IPS-20b (cell line): Measurements from ENCODE around the gene GUCA2B.

ENCODE experiments used
- H3K27ac ChIP-seq: one replicate; pipeline ENCODE4 v1.5.1; 2013; ENCODE audit warnings: low read length
- H3K27me3 ChIP-seq: 2 replicates; pipeline ENCODE4 v1.6.1; 2013; ENCODE audit warnings: mild to moderate bottlenecking, low read length, inconsistent platforms; ENCODE audit not compliant: insufficient read depth
- H3K36me3 ChIP-seq: 2 replicates; pipeline ENCODE4 v1.6.1; 2013; ENCODE audit warnings: low read depth, mild to moderate bottlenecking, inconsistent platforms, low read length, moderate library complexity; ENCODE audit not compliant: insufficient read depth
- H3K4me1 ChIP-seq: 2 replicates; pipeline ENCODE4 v1.6.1; 2013; ENCODE audit warnings: mild to moderate bottlenecking, control low read depth, inconsistent platforms, low read length, moderate library complexity; ENCODE audit not compliant: insufficient read depth
- H3K4me3 ChIP-seq: 2 replicates; pipeline ENCODE4 v1.5.1; 2013; ENCODE audit warnings: mild to moderate bottlenecking, low read length, inconsistent platforms
- H3K9ac ChIP-seq: 2 replicates; pipeline ENCODE4 v1.6.1; 2013; ENCODE audit warnings: low read depth, mild to moderate bottlenecking, inconsistent platforms, low read length, moderate library complexity
- H3K9me3 ChIP-seq: 2 replicates; pipeline ENCODE4 v1.6.1; 2013; ENCODE audit warnings: mild to moderate bottlenecking, low read depth, low read length, inconsistent platforms; ENCODE audit not compliant: insufficient read depth

The GUCA2B gene

DNA sequence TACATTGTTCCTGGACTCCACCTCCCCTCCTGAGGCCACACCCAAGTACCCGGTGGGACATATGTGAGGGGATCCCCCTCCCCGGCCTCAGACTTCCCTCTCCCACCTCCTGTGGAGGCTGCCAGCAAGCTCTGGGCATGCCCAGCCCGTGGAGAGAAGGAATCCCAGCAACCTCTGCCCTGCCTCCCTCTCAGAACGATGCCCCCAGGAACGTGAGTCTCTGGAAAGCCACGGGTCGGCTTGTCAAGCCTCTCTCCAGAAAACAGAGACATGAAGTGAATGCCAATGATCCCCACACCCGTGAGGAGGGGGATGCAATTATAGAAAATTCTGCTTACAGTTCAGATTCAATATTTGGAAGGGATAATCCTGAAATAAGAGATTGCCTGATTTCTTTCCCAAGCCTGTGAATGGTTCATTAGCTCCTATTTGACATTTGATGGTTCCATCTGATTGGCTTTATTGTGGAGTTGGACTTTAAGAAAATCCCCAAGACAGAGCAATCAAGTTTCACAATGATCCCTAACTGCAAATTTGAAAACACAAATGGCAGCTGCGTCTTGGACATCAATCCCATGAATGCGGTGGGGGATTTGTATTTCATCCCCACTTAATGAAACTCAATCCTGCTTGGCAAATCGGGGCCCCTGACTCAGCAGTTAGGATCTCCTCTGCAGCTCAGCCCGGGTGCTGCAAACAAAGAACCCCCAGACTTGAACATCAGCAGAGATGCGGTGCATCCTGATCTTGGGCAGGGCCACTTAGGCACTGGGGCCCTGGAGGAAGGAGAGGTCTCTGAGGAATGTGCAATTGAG, 9.1 kb upstream of the GUCA2B start:
- no peak overlapping the region for H3K9ac ChIP-seq
- H3K27me3 ChIP-seq = no peaks in the 10 kb centered on the region
- H3K36me3 ChIP-seq = no peaks in the 10 kb centered on the region
- H3K4me1 ChIP-seq = no peaks in the 10 kb centered on the region
- H3K9me3 ChIP-seq = no peaks in the 10 kb centered on the region
- no peak overlapping the region for H3K27ac ChIP-seq
- H3K4me3 ChIP-seq = no peak overlapping the region

DNA sequence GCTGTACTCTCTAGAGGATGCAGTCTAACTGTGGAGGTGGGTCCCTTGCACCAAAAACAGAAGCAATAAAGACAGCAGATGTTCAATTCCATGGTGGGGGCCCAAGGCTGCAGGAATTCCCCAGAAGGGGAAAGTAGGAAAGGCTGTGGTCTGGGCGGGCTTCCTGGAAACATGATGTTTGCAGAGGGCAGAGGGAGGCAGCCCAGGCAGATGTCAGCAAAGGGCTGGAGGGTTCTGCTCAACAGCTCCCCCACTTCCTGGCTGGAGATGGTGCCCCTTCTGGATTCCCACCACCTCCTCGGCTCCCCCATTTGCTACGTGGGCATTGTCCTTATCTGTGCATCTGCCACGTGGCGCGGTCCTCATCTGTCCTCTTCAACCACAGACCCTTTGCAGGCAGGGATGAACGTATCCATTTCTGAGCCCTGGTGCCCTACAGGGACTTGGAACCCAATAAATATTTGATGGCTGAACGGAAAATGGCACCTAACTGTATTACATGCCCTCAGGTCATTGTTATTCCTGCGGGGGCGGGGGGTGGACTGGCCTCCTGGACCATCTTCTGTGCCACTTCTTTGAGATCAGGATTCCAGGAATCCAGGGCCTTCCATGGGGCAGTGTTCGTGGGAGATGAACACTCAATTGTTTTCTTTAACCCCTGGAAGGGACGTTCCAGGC, 8.4 kb upstream of the GUCA2B start:
- H3K27ac ChIP-seq = no peak overlapping the region
- no peaks in the 10 kb centered on the region for H3K4me1 ChIP-seq
- H3K27me3 ChIP-seq = no peaks in the 10 kb centered on the region

DNA sequence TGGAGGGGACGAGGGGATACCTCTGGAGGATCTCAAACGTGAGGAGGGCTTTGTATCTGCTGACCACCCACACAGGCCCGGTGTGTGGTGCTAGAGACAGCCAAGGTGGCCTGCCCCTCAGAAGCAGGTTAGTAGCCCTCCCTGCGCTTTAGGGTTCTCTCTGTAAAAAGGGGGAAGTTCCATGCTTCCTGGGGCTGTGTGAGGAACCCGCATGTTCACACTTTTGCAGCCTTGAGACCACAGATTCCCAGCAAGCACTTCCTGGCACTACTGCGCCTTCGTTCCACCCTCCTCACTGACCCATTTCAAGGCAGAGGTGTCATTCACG, 7.9 kb upstream of the GUCA2B start:
- no peak overlapping the region for H3K27ac ChIP-seq
- H3K9me3 ChIP-seq = no peaks in the 10 kb centered on the region
- no peaks in the 10 kb centered on the region for H3K4me1 ChIP-seq
- H3K27me3 ChIP-seq = no peaks in the 10 kb centered on the region
- H3K9ac ChIP-seq = no peak overlapping the region
- no peak overlapping the region for H3K4me3 ChIP-seq
- H3K36me3 ChIP-seq = no peaks in the 10 kb centered on the region

More for the DNA sequence above, 8.4 kb upstream of the GUCA2B start:
- Histone ChIP-seq H3K36me3 (no peaks in the 10 kb centered on the region), H3K9ac (no peak overlapping the region), H3K4me3 (no peak overlapping the region), H3K9me3 (no peaks in the 10 kb centered on the region)

DNA sequence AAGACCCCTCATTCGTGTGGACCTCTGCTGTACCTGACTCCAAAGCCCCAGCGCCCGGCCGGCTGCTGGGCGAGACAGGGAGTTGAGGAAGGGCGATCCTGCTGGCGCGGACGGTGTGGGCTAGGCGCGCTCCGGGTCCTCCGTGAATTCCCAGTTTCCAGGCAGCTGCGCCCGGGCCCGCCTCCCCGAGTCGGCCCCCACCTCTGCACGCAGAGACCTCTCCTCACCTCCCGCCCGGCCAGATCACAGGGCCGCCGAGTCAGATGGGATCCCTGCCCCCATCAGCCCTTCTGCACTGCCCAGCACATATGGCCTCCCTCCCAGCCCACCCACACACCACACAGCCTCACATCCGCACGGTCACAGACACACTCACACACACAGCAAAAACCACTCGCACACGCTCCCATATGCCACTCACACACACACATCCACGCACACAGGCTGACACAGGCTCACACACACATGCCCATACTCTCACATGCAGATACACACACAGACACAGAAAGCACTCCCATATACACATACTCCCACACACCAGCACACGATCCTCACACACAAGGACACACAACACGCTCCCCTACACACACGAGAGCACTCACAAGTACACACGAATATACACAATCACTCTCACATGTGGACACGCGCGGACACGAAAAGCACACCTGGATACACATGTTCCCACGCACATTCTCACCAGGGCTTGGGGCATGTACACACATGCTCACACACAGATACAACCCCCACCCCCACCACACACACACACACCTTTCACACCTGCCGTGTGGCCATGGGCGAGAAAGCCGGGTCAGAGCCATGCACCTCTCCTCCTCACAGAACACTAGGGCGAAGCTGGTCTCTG, 7.2 kb upstream of the GUCA2B start:
- no peak overlapping the region for H3K9ac ChIP-seq
- no peak overlapping the region for H3K27ac ChIP-seq
- no peaks in the 10 kb centered on the region for H3K4me1 ChIP-seq
- H3K4me3 ChIP-seq = no peak overlapping the region
- no peaks in the 10 kb centered on the region for H3K27me3 ChIP-seq
- H3K36me3 ChIP-seq = no peaks in the 10 kb centered on the region
- H3K9me3 ChIP-seq = no peaks in the 10 kb centered on the region

DNA sequence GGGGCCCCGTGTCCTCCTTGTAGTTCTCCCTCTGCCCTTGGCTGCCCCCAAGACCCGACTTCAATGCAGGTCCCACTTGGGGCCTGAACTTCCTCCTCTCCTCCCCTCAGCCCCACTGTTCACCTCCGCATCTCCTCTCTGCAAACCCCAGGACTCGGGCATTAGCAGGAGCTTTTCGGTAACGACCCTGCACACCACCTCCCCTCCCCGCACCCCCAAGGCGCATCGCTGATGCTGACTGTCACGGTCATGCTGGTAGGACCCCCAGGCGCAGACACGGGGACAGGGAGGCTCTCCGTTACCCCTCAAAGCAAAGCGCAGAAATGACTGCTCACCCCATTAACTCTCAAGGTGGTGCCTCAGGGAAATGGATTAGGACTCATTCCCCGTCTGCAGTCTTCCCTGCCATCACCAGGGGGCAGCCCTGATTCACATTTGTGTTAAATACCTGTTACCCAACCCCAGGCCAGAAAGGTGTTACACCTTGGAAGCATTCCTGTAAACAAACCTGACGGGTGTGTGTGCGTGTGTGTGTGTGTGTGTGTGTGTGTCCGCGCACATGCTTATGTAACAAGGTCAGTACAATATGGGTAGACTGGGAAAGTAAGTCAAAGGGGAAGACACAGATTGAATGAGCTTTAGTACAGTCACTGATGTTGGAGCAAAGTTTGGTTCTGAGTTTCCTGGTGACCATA, 6.4 kb upstream of the GUCA2B start:
- Histone ChIP-seq H3K27ac (no peak overlapping the region), H3K4me3 (no peak overlapping the region; the same call in 1 of the 2 replicates), H3K36me3 (no peaks in the 10 kb centered on the region), H3K9me3 (no peaks in the 10 kb centered on the region), H3K4me1 (no peaks in the 10 kb centered on the region), H3K9ac (no peak overlapping the region), H3K27me3 (no peaks in the 10 kb centered on the region)

DNA sequence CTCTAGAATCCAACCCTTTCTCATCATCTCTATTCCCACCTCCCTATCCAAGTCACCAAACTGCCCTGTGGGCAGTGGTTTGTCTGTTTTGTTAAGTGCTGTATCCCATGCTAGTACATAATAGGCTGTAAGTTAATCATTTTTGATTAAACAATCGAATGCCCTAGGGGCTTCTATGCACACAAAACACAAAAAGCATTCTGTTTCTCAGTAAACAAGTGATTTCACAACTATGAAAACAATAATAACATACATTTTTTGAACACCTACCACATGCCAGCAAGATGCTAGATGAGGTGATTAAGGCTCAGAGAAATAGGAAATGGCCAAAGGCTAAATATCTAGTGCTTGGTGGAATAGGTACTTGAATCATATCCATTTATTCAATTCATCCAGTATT, 5.0 kb upstream of the GUCA2B start:
- H3K4me1 ChIP-seq = no peaks in the 10 kb centered on the region
- no peak overlapping the region for H3K9ac ChIP-seq
- no peaks in the 10 kb centered on the region for H3K36me3 ChIP-seq
- H3K4me3 ChIP-seq = no peak overlapping the region
- H3K27ac ChIP-seq = no peak overlapping the region
- H3K9me3 ChIP-seq = no peaks in the 10 kb centered on the region
- H3K27me3 ChIP-seq = no peaks in the 10 kb centered on the region

DNA sequence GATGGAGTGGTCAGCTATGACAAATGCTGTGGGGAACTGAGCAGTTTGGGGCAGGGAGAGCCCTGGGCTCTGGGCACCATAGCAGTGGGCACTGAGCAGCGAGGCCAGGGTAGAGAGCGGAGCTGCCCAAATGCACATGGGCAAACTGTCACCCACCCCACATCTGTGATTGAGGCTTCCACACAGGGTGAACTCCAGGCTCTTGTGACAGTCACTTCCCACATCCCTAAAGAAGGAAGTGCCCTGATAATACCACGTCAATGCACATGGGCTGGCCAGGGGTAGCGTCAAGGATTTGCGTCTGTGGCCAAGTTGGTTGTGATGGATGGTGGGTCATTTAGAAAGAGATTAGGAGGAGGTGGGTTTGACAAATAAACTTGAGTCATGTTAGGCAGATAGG, 2.6 kb upstream of the GUCA2B start:
- H3K27ac ChIP-seq = no peak overlapping the region
- H3K9me3 ChIP-seq = no peaks in the 10 kb centered on the region
- H3K27me3 ChIP-seq = no peaks in the 10 kb centered on the region
- H3K36me3 ChIP-seq = no peaks in the 10 kb centered on the region
- no peaks in the 10 kb centered on the region for H3K4me1 ChIP-seq
- no peak overlapping the region for H3K4me3 ChIP-seq
- H3K9ac ChIP-seq = no peak overlapping the region

DNA sequence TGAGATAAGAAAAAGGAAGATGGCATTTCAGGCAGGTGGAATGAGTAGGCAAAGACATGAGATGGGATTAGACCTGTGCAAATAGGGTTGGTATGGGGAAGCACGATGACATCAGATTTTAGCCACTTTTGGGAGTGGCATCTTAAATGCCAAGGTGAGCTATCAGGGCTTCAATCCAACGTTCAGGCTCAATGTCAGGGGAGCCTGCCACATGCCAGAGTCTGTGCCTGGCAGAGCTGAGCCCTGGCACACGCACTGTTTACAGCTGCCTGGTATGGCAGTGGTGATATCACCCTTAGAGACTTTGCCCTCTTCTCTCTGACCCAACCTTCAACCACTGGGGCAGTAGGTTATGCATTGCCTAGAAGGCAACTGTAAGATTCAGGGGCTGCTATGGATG, 1.1 kb upstream of the GUCA2B start:
- no peak overlapping the region for H3K4me3 ChIP-seq
- H3K27me3 ChIP-seq = no peaks in the 10 kb centered on the region
- H3K9me3 ChIP-seq = no peaks in the 10 kb centered on the region
- H3K4me1 ChIP-seq = no peaks in the 10 kb centered on the region
- H3K27ac ChIP-seq = no peak overlapping the region
- H3K36me3 ChIP-seq = no peaks in the 10 kb centered on the region
- H3K9ac ChIP-seq = no peak overlapping the region

DNA sequence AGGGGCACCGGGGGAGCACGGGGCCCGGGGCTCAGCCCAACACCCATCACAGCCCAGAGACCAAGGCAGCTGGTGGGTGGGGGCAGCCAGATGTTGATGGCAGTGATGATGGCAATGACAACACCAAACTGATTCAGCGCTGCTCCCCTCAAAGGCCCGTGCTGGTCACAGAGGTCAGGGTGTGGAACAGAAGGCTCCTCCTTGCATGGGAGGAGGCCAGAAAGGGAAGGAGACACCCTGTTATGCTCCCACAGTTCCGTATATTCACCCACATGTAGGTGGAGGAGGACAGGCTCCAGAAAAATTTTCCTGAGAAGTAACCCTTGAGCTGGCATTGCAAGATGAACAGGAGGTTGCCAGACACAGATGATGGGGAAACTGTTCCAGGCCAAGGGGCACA, 414 bp downstream of the GUCA2B start:
- Histone ChIP-seq H3K4me1 (no peaks in the 10 kb centered on the region), H3K27ac (no peak overlapping the region), H3K9me3 (no peaks in the 10 kb centered on the region), H3K27me3 (no peaks in the 10 kb centered on the region), H3K36me3 (no peaks in the 10 kb centered on the region), H3K9ac (no peak overlapping the region), H3K4me3 (no peak overlapping the region)

DNA sequence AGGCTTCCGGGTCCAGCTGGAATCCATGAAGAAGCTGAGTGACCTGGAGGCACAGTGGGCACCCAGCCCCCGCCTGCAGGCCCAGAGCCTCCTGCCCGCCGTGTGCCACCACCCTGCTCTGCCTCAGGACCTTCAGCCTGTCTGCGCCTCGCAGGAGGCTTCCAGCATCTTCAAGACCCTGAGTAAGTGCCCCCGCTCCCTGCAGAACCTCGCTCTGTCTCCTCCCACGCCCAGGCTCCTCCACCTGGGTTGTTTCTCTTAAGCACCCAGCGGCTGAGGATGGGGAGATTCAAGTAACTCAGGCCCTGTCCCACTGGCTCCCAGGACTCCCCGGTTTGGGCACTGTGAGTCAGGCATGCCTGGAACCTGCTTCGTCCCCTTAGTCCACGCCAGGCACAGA, 1.5 kb downstream of the GUCA2B start:
- Histone ChIP-seq H3K9me3 (no peaks in the 10 kb centered on the region), H3K27me3 (no peaks in the 10 kb centered on the region), H3K36me3 (no peaks in the 10 kb centered on the region), H3K9ac (no peak overlapping the region), H3K27ac (no peak overlapping the region), H3K4me1 (no peaks in the 10 kb centered on the region), H3K4me3 (no peak overlapping the region)

DNA sequence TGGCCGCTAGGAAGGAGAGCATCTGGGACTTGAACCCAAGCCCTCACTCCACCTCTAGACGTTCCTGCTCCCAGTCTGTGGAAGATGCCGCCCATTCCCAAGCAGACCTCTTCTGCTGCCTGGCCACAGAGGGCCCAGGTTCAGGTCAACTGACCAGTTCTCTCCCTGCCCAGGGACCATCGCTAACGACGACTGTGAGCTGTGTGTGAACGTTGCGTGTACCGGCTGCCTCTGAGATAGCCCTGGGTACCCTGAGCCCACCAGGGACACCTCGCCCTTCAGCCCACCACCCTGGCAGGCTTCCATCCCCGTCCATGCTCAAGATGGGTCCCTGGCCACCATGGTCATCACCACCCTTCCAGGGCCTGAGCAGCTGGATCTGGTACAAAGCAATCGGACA, 2.2 kb downstream of the GUCA2B start:
- Histone ChIP-seq H3K27ac (no peak overlapping the region), H3K27me3 (no peaks in the 10 kb centered on the region), H3K4me1 (no peaks in the 10 kb centered on the region), H3K9me3 (no peaks in the 10 kb centered on the region), H3K4me3 (no peak overlapping the region), H3K9ac (no peak overlapping the region), H3K36me3 (no peaks in the 10 kb centered on the region)
